OCI-LY7 (cell line): ENCODE results near the gene TNIK. TPM values are rescaled to one million over a fixed set of nuclear protein-coding genes. Genes with fewer than 3 reads are reported as not detected.

Source experiments
- BruUV-seq: library from RNA; stranded (reverse); fragments of 400-500 nt; replicated peaks from 2 replicates; lab custom pipeline; 2021; lab: Mats Ljungman, UMichigan
- CTCF ChIA-PET: fragments of 300-600 bp; sonication (Branson Sonifier 250); formaldehyde crosslinking; loops from one replicate; lab custom pipeline; 2022; ENCODE audit warnings: antibody characterized with exemption; ENCODE audit not compliant: unreplicated experiment; lab: Charles Lee
- POLR2A ChIA-PET: fragments of 300-600 bp; sonication (Branson Sonifier 250); formaldehyde crosslinking; loops from one replicate; lab custom pipeline; 2022; ENCODE audit warnings: antibody characterized with exemption; lab: Charles Lee
- DNase-seq: peaks from one replicate; pipeline ENCODE4 v3.0.0-alpha.2; 2015; ENCODE audit warnings: low spot score
- H2AFZ ChIP-seq: fragments of 200-600 bp; sonication (generic), shearing (Covaris generic); 2 replicates; pipeline ENCODE4 v1.6.1; 2014; ENCODE audit warnings: mild to moderate bottlenecking, antibody characterized with exemption, low read length, moderate library complexity
- H3K27ac ChIP-seq: fragments of 200-600 bp; sonication (generic); 2 replicates; pipeline ENCODE4 v1.5.1; 2014; ENCODE audit warnings: mixed run types, low read depth, mild to moderate bottlenecking, moderate library complexity, low read length, inconsistent platforms; ENCODE audit not compliant: poor library complexity, severe bottlenecking
- H3K36me3 ChIP-seq: fragments of 200-600 bp; sonication (generic); 2 replicates; pipeline ENCODE4 v1.6.1; 2014; ENCODE audit warnings: mild to moderate bottlenecking, antibody characterized with exemption, low read length, moderate library complexity, mixed read lengths; ENCODE audit not compliant: insufficient read depth
- H3K4me1 ChIP-seq: fragments of 200-600 bp; sonication (generic); 2 replicates; pipeline ENCODE4 v1.5.1; 2014; ENCODE audit warnings: mild to moderate bottlenecking, low read length; ENCODE audit not compliant: insufficient read depth, poor library complexity, severe bottlenecking
- H3K4me2 ChIP-seq: fragments of 200-600 bp; sonication (generic); 2 replicates; pipeline ENCODE4 v1.6.1; 2014; ENCODE audit warnings: mild to moderate bottlenecking, low read length
- H3K4me3 ChIP-seq: fragments of 200-600 bp; sonication (generic); 2 replicates; pipeline ENCODE4 v1.5.1; 2014; ENCODE audit warnings: mild to moderate bottlenecking, low read depth, low read length; ENCODE audit not compliant: poor library complexity, severe bottlenecking
- H3K79me2 ChIP-seq: fragments of 200-600 bp; sonication (generic); 2 replicates; pipeline ENCODE4 v1.6.1; 2016; ENCODE audit warnings: low read depth, mild to moderate bottlenecking, low read length, moderate library complexity, mixed read lengths; ENCODE audit not compliant: insufficient read depth
- H3K9me2 ChIP-seq: fragments of 200-600 bp; sonication (generic); 2 replicates; pipeline ENCODE4 v1.6.1; 2016; ENCODE audit warnings: mild to moderate bottlenecking, low read length, mixed read lengths; ENCODE audit not compliant: insufficient read depth
- H3K9me3 ChIP-seq: fragments of 200-600 bp; sonication (generic); 2 replicates; pipeline ENCODE4 v1.6.1; 2014; ENCODE audit warnings: mild to moderate bottlenecking, mixed run types, low read length, mixed read lengths
- H4K20me1 ChIP-seq: fragments of 200-600 bp; sonication (generic); 2 replicates; pipeline ENCODE4 v1.6.1; 2014; ENCODE audit warnings: mild to moderate bottlenecking, antibody characterized with exemption, low read length, moderate library complexity, mixed read lengths; ENCODE audit not compliant: insufficient read depth
- EZH2phosphoT487 ChIP-seq: fragments of 200-600 bp; sonication (generic); IDR thresholded peaks from 2 replicates; pipeline ENCODE4 v1.6.1; 2018; ENCODE audit warnings: low read depth, borderline replicate concordance, mild to moderate bottlenecking, mixed run types, antibody characterized with exemption, low read length, moderate library complexity, mixed read lengths
- intact Hi-C: fragments of 100-400 bp; cut with micrococcal nuclease; formaldehyde crosslinking; loops from one replicate; pipeline ENCODE4 v1.10.0; 2022; ENCODE audit not compliant: unreplicated experiment
- total RNA-seq, 2 experiments: library from RNA; depleted of rRNA in 1 of 2; stranded (reverse); fragments of >200 nt in 1 of 2; shearing (Covaris generic) in 1 of 2; gene quantifications; 2 replicates each; pipeline ENCODE4 v1.2.3, GENCODE V29; 2014 to 2022
- TF ChIP-seq, protein P1 (sequence below): fragments of 200-600 bp; sonication (generic); conservative IDR thresholded peaks from 2 replicates; pipeline ENCODE4 v1.5.1; 2014; ENCODE audit warnings: mild to moderate bottlenecking, antibody characterized with exemption, low read length, moderate library complexity, mixed read lengths

The TNIK gene
- total RNA-seq, 2 experiments from 2014 or later = not detected

DNA sequence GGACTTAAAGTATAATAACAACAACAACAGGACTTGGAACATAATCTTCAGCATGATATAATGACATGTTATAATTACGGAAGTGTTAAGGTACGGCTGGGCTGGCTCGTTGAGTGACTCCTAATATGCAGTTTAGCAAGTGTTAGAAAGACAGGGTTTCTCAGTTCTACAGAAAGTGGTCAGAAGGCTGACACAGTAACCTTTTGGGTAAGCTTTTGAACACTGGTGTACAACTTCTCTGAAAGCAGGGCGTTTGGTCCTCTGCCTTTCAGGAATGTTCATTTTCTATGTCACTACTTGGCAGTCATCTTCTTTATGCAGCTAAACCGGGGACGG lies 300.4 kb downstream of the TNIK start:
- Histone ChIP-seq H3K9me2 (no peaks in the 10 kb centered on the region), H3K4me1 (no peaks in the 10 kb centered on the region), H2AFZ (no peak overlapping the region), H3K4me2 (no peak overlapping the region), H3K36me3 (no peaks in the 10 kb centered on the region), H3K27ac (no peak overlapping the region), H3K4me3 (no peak overlapping the region), H4K20me1 (no peaks in the 10 kb centered on the region), H3K9me3 (peaks cover 15% of the 10 kb centered on the region; the same call in 1 of the 2 replicates), H3K79me2 (no peaks in the 10 kb centered on the region)
- intact Hi-C loops = no loop called here
- DNase-seq = no peak
- ChIA-PET POLR2A (interaction anchor here (0.6 to 1.2 kb wide), 2 partner anchors 146 to 1934 kb away, joined by 3 read pairs; no protein-coding TSS in a partner anchor), CTCF (no interaction called here)
- no TSS peak for BruUV-seq
- TF ChIP-seq, protein P1, sequence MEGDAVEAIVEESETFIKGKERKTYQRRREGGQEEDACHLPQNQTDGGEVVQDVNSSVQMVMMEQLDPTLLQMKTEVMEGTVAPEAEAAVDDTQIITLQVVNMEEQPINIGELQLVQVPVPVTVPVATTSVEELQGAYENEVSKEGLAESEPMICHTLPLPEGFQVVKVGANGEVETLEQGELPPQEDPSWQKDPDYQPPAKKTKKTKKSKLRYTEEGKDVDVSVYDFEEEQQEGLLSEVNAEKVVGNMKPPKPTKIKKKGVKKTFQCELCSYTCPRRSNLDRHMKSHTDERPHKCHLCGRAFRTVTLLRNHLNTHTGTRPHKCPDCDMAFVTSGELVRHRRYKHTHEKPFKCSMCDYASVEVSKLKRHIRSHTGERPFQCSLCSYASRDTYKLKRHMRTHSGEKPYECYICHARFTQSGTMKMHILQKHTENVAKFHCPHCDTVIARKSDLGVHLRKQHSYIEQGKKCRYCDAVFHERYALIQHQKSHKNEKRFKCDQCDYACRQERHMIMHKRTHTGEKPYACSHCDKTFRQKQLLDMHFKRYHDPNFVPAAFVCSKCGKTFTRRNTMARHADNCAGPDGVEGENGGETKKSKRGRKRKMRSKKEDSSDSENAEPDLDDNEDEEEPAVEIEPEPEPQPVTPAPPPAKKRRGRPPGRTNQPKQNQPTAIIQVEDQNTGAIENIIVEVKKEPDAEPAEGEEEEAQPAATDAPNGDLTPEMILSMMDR = no peak

DNA sequence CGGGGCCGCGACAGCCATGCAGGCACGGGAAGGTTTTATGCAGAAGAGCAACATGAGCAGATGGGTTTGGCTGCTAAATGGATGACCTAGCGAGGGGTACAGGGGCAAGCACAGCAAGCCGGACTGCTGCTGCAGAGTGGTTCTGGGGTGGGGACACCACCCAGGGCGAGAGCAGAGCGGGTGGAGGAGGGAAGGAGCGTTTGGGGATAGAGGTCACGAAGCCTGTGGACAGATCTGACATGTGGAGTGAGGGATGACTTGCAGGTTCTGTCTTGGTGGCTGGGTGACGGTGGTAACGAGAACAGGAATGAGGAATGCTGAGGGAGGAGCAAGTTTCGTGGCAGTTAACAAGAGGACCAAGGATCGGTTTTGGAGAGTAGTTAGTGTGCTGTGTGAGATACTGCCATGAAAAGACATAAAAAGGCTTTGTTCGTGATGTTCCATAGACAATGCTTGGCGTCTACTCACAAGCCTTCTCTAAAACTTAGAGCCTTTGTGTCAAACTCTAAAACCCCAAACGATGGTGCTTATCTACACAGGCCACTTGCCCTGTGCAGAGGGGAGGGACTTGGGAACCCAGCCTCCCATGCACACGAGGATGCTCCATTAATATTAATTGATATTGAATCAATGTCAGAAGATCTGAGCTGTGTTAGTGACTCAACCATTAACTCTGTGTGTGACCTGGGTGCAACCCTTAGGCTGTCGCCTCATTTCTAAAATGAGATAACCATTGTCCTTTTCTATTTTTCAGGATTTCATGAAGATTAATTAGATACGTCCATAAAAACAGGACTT lies 301.0 kb downstream of the TNIK start:
- Histone ChIP-seq H3K9me3 (peaks cover 15% of the 10 kb centered on the region; the same call in 1 of the 2 replicates), H3K4me3 (no peak overlapping the region), H2AFZ (no peak overlapping the region), H3K27ac (no peak overlapping the region), H4K20me1 (no peaks in the 10 kb centered on the region), H3K4me1 (no peaks in the 10 kb centered on the region), H3K9me2 (no peaks in the 10 kb centered on the region), H3K36me3 (no peaks in the 10 kb centered on the region), H3K79me2 (no peaks in the 10 kb centered on the region), H3K4me2 (no peak overlapping the region)
- intact Hi-C loops = no loop called here
- ChIA-PET POLR2A (no interaction called here), CTCF (no interaction called here)
- TF ChIP-seq, protein P1 = no peak
- TF ChIP-seq EZH2phosphoT487 = no peak
- DNase-seq = no peak
- no TSS peak for BruUV-seq

DNA sequence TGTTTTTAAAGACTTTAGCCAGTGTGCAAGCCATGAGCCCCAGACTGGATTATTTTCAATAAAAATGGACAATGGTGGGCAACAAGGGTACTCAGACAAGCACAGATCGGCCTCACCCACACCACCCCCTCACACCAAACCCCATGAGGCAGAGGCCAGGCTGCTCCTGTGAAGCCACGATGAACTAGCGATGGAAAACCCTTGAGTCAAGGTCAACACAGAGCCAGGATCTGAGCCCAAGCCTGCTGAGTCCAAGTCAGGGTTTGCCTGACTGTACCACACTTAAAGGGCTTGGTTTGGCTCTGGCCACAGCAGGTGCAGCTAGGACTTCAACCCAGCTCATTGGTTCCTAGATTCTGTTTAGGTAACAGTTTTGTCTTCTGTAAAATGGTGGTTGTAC lies 302.2 kb downstream of the TNIK start:
- CTCF ChIA-PET = no interaction called here
- no peaks in the 10 kb centered on the region for H3K9me2 ChIP-seq
- H3K36me3 ChIP-seq = no peaks in the 10 kb centered on the region
- BruUV-seq = no TSS peak
- H3K9me3 ChIP-seq = peaks cover 6% of the 10 kb centered on the region; the same call in 1 of the 2 replicates
- no peaks in the 10 kb centered on the region for H3K79me2 ChIP-seq
- H2AFZ ChIP-seq = no peak overlapping the region
- POLR2A ChIA-PET = no interaction called here
- DNase-seq = no peak
- no peak overlapping the region for H3K4me3 ChIP-seq
- no peaks in the 10 kb centered on the region for H4K20me1 ChIP-seq
- H3K27ac ChIP-seq = no peak overlapping the region
- no peaks in the 10 kb centered on the region for H3K4me1 ChIP-seq
- H3K4me2 ChIP-seq = no peak overlapping the region
- intact Hi-C loops = no loop called here
- TF ChIP-seq, protein P1 = no peak
- TF ChIP-seq EZH2phosphoT487 = no peak
